NCI-H526 (cell line): ENCODE data around the gene RXRA.

Experiments
- DNase-seq, 2 experiments: peaks; one replicate each; lab custom pipeline; 2025; lab: John Stamatoyannopoulos, UW

The RXRA gene

GRCh38 chr9:134323741-134324358 lies 2.4 kb upstream of the RXRA start:
- DNase-seq = no peak

GRCh38 chr9:134324359-134325095 lies 1.7 kb upstream of the RXRA start:
- DNase-seq = no peak

- DNase-seq = peak in 1 of 2 experiments; percentile 24
Measured at GRCh38 chr9:134325096-134325812, 1.0 kb upstream of the RXRA start.

- peak in 1 of 2 experiments; percentile 43 for DNase-seq
Measured at GRCh38 chr9:134326724-134327601, 708 bp downstream of the RXRA start.

- DNase-seq = no peak
Measured at GRCh38 chr9:134327671-134328231, 1.5 kb downstream of the RXRA start.

- DNase-seq = no peak
Measured at GRCh38 chr9:134328341-134328840, 2.1 kb downstream of the RXRA start.

- no peak for DNase-seq
Measured at GRCh38 chr9:134328841-134329575, 2.8 kb downstream of the RXRA start.

- DNase-seq = no peak
Measured at GRCh38 chr9:134329576-134329855, 3.3 kb downstream of the RXRA start.

GRCh38 chr9:134329886-134330285 lies 3.6 kb downstream of the RXRA start:
- DNase-seq = no peak

GRCh38 chr9:134330590-134330989 lies 4.3 kb downstream of the RXRA start:
- no peak for DNase-seq

- peak in 1 of 2 experiments; percentile 10 for DNase-seq
Measured at GRCh38 chr9:134331186-134332025, 5.2 kb downstream of the RXRA start.

- DNase-seq = no peak
Measured at GRCh38 chr9:134332266-134332665, 6.0 kb downstream of the RXRA start.

GRCh38 chr9:134332841-134333233 lies 6.6 kb downstream of the RXRA start:
- DNase-seq = no peak

GRCh38 chr9:134333234-134333873 lies 7.1 kb downstream of the RXRA start:
- DNase-seq = no peak

- no peak for DNase-seq
Measured at GRCh38 chr9:134333874-134334581, 7.8 kb downstream of the RXRA start.

- DNase-seq = no peak
Measured at GRCh38 chr9:134335061-134335460, 8.8 kb downstream of the RXRA start.

- no peak for DNase-seq
Measured at GRCh38 chr9:134335486-134336220, 9.4 kb downstream of the RXRA start.

GRCh38 chr9:134336228-134336627 lies 10.0 kb downstream of the RXRA start:
- DNase-seq = no peak
